K562 (cell line): ENCODE data around the gene FRAT2. TPM values are rescaled to one million over a fixed set of nuclear protein-coding genes. Genes with fewer than 3 reads are reported as not detected.

Experiments
- ATAC-seq: fragments of 200-7000 bp; cut with Tn5 transposase; 3 replicates; pipeline ENCODE4 v1.9.1; 2020; ENCODE audit warnings: moderate library complexity
- BruUV-seq: library from RNA; stranded (reverse); fragments of 400-500 nt; replicated peaks from 2 replicates; lab custom pipeline; 2021; lab: Mats Ljungman, UMichigan
- CTCF ChIA-PET: fragments of 300-600 bp; formaldehyde crosslinking; extraction: SDS; loops from one replicate; lab custom pipeline; 2021; ENCODE audit warnings: low intra/inter-chr PET ratio; lab: Yijun Ruan, JAX
- POLR2A ChIA-PET: fragments of 300-600, 350-650 bp; sonication (Branson Sonifier 250); formaldehyde crosslinking; extraction: SDS; loops from one replicate; lab custom pipeline; 2021; ENCODE audit warnings: antibody characterized with exemption, inconsistent platforms; lab: Yijun Ruan, JAX
- DNase-seq, 4 experiments: peaks; one replicate each; pipeline versions ENCODE4 v3.0.0 to v3.0.0-alpha.2; 2011 to 2018; ENCODE audit warnings: low spot score in 3 of 4, mixed read lengths in 3 of 4; ENCODE audit errors: extremely low read depth in 1 of 4
- FAIRE-seq: peaks from 2 replicates; lab custom pipeline; 2011; peaks lifted over from hg19 to GRCh38; lab: Jason Lieb, UNC
- H2AFZ ChIP-seq: 2 replicates; pipeline ENCODE4 v1.6.0; 2011; ENCODE audit warnings: low read depth, low read length, control low read depth, inconsistent platforms
- H3K27ac ChIP-seq: fragments of 200-600 bp; 3 replicates; pipeline ENCODE4 v1.8.0; 2011; ENCODE audit warnings: low read depth, mild to moderate bottlenecking, control low read depth, inconsistent platforms, low read length, moderate library complexity, mixed read lengths; ENCODE audit errors: extremely low read depth
- H3K27me3 ChIP-seq, 2 experiments: fragments of 300-600 bp in 1 of 2; 2 replicates in 1 of 2; 3 replicates in 1 of 2; pipeline versions ENCODE4 v1.6.0 to v1.8.0; 2011; ENCODE audit warnings: inconsistent platforms in 2 of 2, low read length in 2 of 2, mild to moderate bottlenecking in 1 of 2, mixed read lengths in 1 of 2, moderate library complexity in 1 of 2; ENCODE audit not compliant: control insufficient read depth in 2 of 2, insufficient read depth in 2 of 2
- H3K36me3 ChIP-seq: fragments of 300-600 bp; 3 replicates; pipeline ENCODE4 v1.8.0; 2011; ENCODE audit warnings: mild to moderate bottlenecking, low read length, inconsistent platforms; ENCODE audit not compliant: control insufficient read depth, insufficient read depth
- H3K4me1 ChIP-seq, 2 experiments: fragments of 200-600 bp in 1 of 2; replicated peaks in 1 of 2; 2 replicates in 1 of 2; 3 replicates in 1 of 2; pipeline versions ENCODE4 v1.5.1 to v1.8.0; 2011; ENCODE audit warnings: inconsistent platforms in 2 of 2, low read length in 2 of 2, mild to moderate bottlenecking in 1 of 2, mixed read lengths in 1 of 2, moderate library complexity in 1 of 2; ENCODE audit not compliant: control insufficient read depth in 2 of 2, insufficient read depth in 2 of 2
- H3K4me2 ChIP-seq: 2 replicates; pipeline ENCODE4 v1.6.1; 2011; ENCODE audit warnings: low read length, control low read depth, inconsistent platforms, mixed read lengths; ENCODE audit not compliant: insufficient read depth
- H3K4me3 ChIP-seq: fragments of 200-600 bp; sonication (generic), shearing (Covaris generic); 2 replicates; pipeline ENCODE4 v1.5.1; 2016; ENCODE audit warnings: control low read depth, inconsistent platforms
- H3K79me2 ChIP-seq: fragments of 200-600 bp; 3 replicates; pipeline ENCODE4 v1.8.0; 2011; ENCODE audit warnings: low read length, inconsistent platforms; ENCODE audit not compliant: control insufficient read depth, insufficient read depth
- H3K9ac ChIP-seq, 2 experiments: 2 replicates each; pipeline versions ENCODE4 v1.6.0 to v1.6.1; 2011; ENCODE audit warnings: low read depth in 2 of 2, low read length in 2 of 2, control low read depth in 1 of 2, inconsistent platforms in 1 of 2, mild to moderate bottlenecking in 1 of 2, mixed read lengths in 1 of 2; ENCODE audit not compliant: insufficient read depth in 1 of 2
- H3K9me1 ChIP-seq: one replicate; pipeline ENCODE4 v1.6.0; 2011; ENCODE audit warnings: inconsistent platforms, mild to moderate bottlenecking, low read length, moderate library complexity; ENCODE audit not compliant: control insufficient read depth, insufficient read depth
- H3K9me3 ChIP-seq: replicated peaks from 2 replicates; pipeline ENCODE4 v1.5.1; 2011; ENCODE audit warnings: low read depth, low read length, inconsistent platforms; ENCODE audit not compliant: control insufficient read depth, insufficient read depth
- H4K20me1 ChIP-seq: replicated peaks from 2 replicates; pipeline ENCODE4 v1.6.1; 2011; ENCODE audit warnings: low read length, inconsistent platforms, mixed read lengths; ENCODE audit not compliant: control insufficient read depth, insufficient read depth
- FOXJ2 ChIP-seq: fragments of 200-800 bp; sonication (Bioruptor generic); IDR thresholded peaks from 2 replicates; pipeline ENCODE4 v1.6.1; 2016; ENCODE audit warnings: missing genetic modification characterization, missing compliant biosample characterization
- HNRNPLL ChIP-seq: fragments of 200-400 bp; formaldehyde crosslinking; IDR thresholded peaks from 2 replicates; pipeline ENCODE4 v1.6.1; 2017; ENCODE audit warnings: low read length, low read depth, mild to moderate bottlenecking; ENCODE audit not compliant: poor library complexity, severe bottlenecking
- MEF2A ChIP-seq: IDR thresholded peaks from 2 replicates; pipeline ENCODE4 v1.6.1; 2011; ENCODE audit warnings: low read depth, mild to moderate bottlenecking, low read length, moderate library complexity; ENCODE audit not compliant: control insufficient read depth
- NBN ChIP-seq: fragments of 450-650 bp; IDR thresholded peaks from 2 replicates; pipeline ENCODE4 v1.6.1; 2016; ENCODE audit warnings: low read depth, mild to moderate bottlenecking
- YY1 ChIP-seq, 3 experiments: IDR thresholded peaks; 2 replicates each; pipeline ENCODE4 v1.6.1; 2011; ENCODE audit warnings: low read length in 2 of 3, mild to moderate bottlenecking in 2 of 3, moderate library complexity in 2 of 3, borderline replicate concordance in 1 of 3, control low read depth in 1 of 3, low read depth in 1 of 3; ENCODE audit not compliant: insufficient read depth in 3 of 3, insufficient replicate concordance in 2 of 3, control insufficient read depth in 1 of 3, insufficient read length in 1 of 3; ENCODE audit errors: extremely low read depth in 1 of 3
- ZNF239 ChIP-seq: fragments of 250-450 bp; sonication (Bioruptor Pico); IDR thresholded peaks from 2 replicates; pipeline ENCODE4 v1.4.0; 2020; ENCODE audit warnings: mild to moderate bottlenecking
- WGBS: fragments of 100-300 bp; shearing (Covaris generic); methylation state at CpG from one replicate; pipeline ENCODE4 v1.1.6; 2016; ENCODE audit warnings: low coverage, mixed read lengths; ENCODE audit not compliant: insufficient coverage; ENCODE audit errors: missing lambda C conversion rate; 5-methylcytosine and 5-hydroxymethylcytosine counted together
- in situ Hi-C: fragments of 300-500 bp; cut with MboI; formaldehyde crosslinking; loops from 4 replicates; pipeline ENCODE4 v1.15.0; 2018; ENCODE audit warnings: inconsistent platforms, mixed read lengths
- intact Hi-C: fragments of 100-400 bp; cut with micrococcal nuclease; formaldehyde crosslinking; loops from 2 replicates; pipeline ENCODE4 v1.14.2; 2022
- polyA plus RNA-seq, 8 experiments: library from polyadenylated mRNA; depleted of rRNA in 4 of 8; stranded (reverse) in 5 of 8; unstranded in 3 of 8; fragments of >200 nt; fragmentation: Nextera tagmentation in 2 of 8; fragmentation: Illumina TruSeq in 1 of 8; extraction: Ambion mirVana in 2 of 8; extraction: Trizol in 1 of 8; gene quantifications; 2 replicates each; pipeline versions ENCODE4 v1.2.1 to v1.2.3, GENCODE V29; 2011 to 2014; ENCODE audit warnings: inconsistent platforms in 1 of 8, missing spikeins in 1 of 8
- total RNA-seq, 7 experiments: library from RNA; depleted of rRNA in 6 of 7; stranded (reverse); fragments of >200 nt in 6 of 7; fragmentation: Illumina TruSeq in 2 of 7; extraction: Trizol in 2 of 7; gene quantifications; 2 replicates each; pipeline versions ENCODE4 v1.2.1 to v1.2.3, GENCODE V29; 2011 to 2021; ENCODE audit warnings: low replicate concordance in 1 of 7
- TF ChIP-seq, protein P1 (sequence below): fragments of 450-650 bp; formaldehyde crosslinking; conservative IDR thresholded peaks from 2 replicates; pipeline ENCODE4 v1.4.0; 2022; ENCODE audit warnings: mild to moderate bottlenecking, missing genetic modification characterization

Gene FRAT2
- total and polyA plus RNA-seq, 9 of the 15 experiments (the other 6 are each of a cell fraction or from before 2014, with no cell fraction given), result 4.3 to 31.7 (median 19.5) TPM

DNA sequence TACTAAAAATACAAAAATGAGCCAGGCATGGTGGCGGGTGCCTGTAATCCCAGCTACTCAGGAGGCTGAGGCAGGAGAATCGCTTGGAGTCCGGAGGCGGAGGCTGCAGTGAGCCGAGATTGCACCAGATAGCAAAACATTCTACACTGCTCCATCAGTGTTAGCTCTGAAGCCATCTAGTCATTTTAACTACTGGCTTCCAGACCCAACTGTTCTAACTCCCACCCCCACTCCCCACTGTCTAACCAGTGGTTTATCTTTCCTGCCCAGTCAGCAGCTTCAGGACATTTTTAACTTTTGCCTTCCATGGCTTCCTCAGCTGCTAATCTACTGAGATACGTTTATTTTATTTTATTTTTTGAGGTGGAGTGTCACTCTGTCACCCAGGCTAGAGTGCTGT is 21.6 kb downstream of the FRAT2 start (continued):
- TF ChIP-seq, protein P1, sequence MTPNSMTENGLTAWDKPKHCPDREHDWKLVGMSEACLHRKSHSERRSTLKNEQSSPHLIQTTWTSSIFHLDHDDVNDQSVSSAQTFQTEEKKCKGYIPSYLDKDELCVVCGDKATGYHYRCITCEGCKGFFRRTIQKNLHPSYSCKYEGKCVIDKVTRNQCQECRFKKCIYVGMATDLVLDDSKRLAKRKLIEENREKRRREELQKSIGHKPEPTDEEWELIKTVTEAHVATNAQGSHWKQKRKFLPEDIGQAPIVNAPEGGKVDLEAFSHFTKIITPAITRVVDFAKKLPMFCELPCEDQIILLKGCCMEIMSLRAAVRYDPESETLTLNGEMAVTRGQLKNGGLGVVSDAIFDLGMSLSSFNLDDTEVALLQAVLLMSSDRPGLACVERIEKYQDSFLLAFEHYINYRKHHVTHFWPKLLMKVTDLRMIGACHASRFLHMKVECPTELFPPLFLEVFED (CRISPR knock-in tag), result no peak
- TF ChIP-seq NBN (0 out of 2 replicates have a peak, but pooled peaks have one; percentile 46), HNRNPLL (peak; percentile 77), MEF2A (0 out of 2 replicates have a peak, but pooled peaks have one; percentile 51), ZNF239 (CRISPR knock-in tag) (no peak)

DNA sequence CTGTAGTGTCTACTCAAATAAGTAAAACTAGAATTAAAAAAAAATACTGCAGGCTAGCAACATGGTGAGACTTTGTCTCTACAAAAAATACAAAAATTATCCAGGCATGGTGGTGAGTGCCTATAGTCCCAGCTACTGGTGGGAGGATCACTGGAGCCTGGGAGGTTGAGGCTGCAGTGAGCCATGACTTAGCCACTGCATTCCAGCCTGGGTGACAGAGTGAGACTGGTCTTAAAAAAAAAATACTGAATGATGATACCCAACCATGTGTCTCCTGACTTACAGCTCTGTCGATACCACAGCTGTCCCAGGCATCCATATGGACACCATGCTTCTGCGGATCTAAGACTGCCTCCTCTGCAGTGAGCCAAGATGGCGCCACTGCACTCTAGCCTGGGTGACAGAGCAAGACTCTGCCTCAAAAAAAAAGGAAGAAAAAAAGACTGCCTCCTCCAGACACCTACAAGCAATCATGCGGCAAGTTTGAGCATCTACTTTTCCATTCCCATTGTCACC is 23.4 kb downstream of the FRAT2 start:
- CTCF ChIA-PET, result no interaction called here
- Histone ChIP-seq H3K9me3 (no peaks in the 10 kb centered on the region), H3K4me3 (no peak overlapping the region), H3K4me1 (peaks cover 7 to 9% of the 10 kb centered on the region in 2 experiments; a peak in 3 of 5 replicates), H3K79me2 (no peaks in the 10 kb centered on the region), H3K36me3 (no peaks in the 10 kb centered on the region), H3K9ac (no peak overlapping the region), H3K9me1 (no peaks in the 10 kb centered on the region), H3K27me3 (no peaks in the 10 kb centered on the region), H3K27ac (no peak overlapping the region), H3K4me2 (no peak overlapping the region), H4K20me1 (no peaks in the 10 kb centered on the region), H2AFZ (no peak overlapping the region)
- intact Hi-C loops, result no loop called here
- no TSS peak for BruUV-seq
- DNase-seq (no peak), FAIRE-seq (no peak), ATAC-seq (no peak)
- POLR2A ChIA-PET, result interaction anchor here (0.6 to 0.9 kb wide), 3 partner anchors 8 to 15 kb away, joined by 3 to 4 read pairs (median 3); no protein-coding TSS in a partner anchor
- 90% methylated on average over 2 of the region's 4 CpGs for WGBS
- in situ Hi-C loops, result no loop called here
- TF ChIP-seq YY1 (IDR thresholded peaks at IDR 0.05; ENCODE audit: borderline replicate concordance in 1 of 3, control insufficient read depth in 1 of 3, extremely low read depth in 1 of 3, insufficient read depth in 3 of 3, insufficient read length in 1 of 3, insufficient replicate concordance in 2 of 3, low read depth in 1 of 3, low read length in 2 of 3), result peak in 1 of 3 experiments; percentile 36
- TF ChIP-seq FOXJ2 (tag), result no peak
